ENCODE data around the gene SMKR1.

Gene SMKR1

DNA sequence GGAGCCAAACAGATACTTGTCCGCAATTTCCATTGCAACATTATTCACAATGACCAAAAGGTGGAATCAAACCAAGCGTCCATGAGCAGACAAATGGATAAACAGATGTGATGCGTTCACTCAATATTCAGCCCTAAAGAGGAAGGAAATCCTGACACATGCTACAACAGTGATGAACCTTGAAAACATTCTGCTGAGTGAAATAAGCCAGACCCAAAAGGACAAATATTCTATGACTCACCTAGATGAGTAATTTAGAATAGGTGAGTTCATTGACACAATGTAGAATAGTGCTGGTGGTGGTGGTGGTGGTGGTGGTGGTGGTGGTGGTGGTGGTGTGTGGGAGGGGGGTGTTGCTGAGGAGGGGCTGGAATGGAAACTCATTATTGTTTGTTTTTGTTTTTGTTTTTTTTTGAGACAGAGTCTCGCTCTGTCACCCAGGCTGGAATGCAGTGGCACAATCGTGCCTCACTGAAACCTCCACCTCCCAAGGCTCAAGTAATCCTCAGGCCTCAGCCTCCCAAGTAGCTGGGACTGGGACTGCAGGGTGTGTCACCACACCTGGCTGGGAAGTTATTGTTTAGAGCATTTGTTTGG is 28.6 kb downstream of the SMKR1 start:
- DNase-seq, result peak; percentile 72

DNA sequence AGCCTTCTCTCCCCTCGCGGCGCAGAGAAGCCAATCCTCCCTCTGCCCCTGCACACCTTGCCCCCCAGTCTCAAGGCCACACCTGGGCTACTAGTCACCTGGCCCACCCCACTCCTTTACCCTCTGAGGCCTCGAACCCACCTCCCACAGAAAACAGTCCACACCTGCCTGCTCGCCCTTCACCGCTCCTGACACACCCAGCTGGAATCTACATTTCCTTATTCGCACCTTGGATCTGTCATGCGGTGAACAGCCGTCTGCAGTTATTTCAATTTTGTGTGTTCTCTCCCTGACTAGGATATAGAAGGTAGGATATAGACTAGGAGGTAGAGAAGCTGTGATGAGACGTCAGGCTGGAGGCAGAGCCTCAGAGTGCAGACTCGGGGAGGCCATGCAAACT is 29.4 kb downstream of the SMKR1 start:
- DNase-seq, result no peak

DNA sequence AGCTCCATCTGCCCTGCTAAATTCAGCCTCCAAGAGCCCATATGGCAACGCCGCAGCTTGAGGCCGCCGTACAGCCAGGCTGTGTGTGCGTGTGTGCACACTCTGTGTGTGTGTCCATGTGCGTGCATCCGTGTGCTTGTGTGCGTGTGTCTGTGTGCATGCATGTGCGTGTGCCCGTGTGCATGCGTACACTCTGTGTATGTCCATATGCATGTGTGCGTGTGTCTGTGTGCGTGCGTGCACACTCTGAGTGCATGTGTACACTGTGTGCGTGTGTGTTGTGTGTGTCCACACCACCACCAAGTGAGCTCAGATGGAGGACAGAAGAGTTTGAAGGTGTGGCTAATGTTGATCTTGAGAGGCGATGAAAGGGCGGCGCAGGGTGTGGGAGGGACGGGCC is 30.0 kb downstream of the SMKR1 start:
- DNase-seq, result no peak

GRCh38 chr7:129534558-129535274 is 32.4 kb downstream of the SMKR1 start:
- peak; percentile 51 for DNase-seq

- no peak for DNase-seq
These were observed 33.6 kb downstream of the SMKR1 start for GRCh38 chr7:129535896-129536295.

DNA sequence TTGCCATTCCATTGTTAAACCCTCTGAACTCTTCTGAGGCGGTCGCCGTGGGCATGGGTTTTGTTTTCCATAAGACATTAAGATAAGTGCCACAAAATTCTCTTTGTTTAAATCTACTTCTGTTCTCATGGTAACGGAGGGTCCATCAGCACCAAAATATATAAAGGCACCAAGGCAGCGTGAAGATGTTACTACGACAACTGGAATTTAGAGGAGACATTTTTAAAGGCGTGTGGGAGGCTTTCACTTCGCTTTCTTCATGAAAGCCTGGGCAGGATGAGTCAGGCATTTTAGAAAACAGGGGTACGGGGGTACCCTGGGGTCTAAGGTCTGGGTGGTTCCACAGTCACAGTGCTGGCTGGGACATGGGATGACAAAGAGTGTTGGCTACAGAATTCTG is 34.0 kb downstream of the SMKR1 start:
- DNase-seq, result no peak

DNA sequence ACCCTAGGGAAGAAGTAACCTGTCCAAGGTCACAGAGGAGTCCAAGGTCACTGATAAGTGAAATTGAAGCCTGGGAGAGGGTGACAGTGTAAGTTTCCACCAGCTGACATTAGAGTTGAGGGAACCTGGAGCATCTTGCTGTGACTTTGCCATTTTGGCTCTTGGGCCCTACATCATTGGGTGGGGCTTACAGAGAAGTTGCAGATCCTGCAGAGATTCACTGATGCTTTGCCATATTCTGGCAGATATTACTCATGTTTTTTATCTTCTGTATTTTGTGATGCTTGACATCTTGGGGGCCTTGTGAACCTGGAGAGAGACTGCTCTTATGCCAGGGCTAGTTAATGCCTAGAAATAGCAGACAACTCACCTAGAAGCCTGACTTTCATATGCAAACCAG is 36.5 kb downstream of the SMKR1 start:
- no peak for DNase-seq

GRCh38 chr7:129540340-129540739 is 38.0 kb downstream of the SMKR1 start:
- no peak for DNase-seq

DNA sequence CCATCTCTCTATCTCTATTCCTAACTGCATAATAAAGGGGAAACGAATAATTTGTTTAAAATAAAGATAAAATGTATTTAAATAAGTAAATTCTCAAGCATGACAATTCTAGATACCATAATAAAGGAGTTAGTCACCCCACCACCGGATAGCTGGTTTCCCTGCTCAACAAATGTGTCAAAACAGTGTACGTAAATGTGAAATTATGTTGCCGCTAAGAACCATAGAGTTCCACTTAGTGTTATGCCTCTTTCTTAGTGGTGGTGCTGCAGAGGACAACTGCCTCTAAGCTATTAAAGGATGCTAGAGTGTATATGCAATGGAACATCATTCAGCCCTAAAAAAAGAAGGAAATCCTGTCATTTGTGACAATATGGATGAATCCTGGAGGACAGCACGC is 42.4 kb downstream of the SMKR1 start:
- DNase-seq, result no peak

GRCh38 chr7:129550693-129551360 is 48.5 kb downstream of the SMKR1 start:
- no peak for DNase-seq

DNA sequence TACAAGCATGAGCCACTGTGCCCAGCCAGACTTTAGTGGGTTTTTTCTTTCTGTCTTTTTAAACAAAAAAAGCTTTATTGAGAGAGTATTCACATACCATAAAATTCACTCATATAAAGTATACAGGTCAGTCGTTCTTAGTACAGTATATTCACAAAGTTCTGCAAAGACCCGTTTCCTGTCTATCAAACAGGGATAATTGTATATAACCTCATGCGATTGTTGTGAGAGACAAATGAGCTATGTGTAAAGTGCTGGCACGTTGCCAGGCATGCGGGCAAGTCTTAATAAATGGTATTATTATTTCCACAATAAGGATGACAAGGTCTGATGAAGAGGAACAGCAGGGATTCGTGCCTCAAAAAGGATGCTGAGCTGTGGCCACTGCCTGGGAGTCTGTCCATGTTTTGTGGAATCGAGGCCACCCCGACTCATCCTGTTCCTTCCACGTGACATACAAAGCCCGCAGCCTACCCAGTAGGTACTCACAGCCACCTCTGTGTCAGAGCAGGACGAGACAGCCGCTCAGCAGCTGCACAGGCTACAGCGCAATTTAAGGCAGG is 51.6 kb downstream of the SMKR1 start:
- DNase-seq, result no peak

DNA sequence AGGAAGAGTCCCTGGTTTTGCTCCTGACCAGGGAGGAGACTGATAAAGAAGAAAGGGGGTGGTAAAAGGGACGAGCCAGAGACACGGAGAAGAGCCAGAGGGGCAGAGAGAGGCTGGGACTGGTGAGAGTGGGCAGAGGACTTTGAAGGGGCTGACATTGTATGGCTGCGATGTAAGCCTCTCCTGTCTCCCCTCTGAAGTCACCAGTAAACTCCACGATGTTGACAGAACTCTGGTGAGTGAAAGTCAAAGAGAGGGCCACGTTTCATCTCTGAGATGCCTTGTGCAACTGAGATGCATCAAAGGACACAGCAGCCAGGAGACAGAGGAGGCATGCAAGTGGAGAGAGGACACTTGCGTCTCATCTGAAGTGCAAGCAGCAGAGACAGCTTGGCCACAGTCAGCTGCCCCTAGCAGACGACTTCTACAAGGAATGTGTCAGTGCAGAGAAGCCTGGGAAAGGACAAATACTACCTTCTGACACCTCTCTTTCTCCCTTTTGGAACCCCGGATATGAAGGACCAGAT is 54.3 kb downstream of the SMKR1 start:
- peak; percentile 5 for DNase-seq

- no peak for DNase-seq
These were observed 55.6 kb downstream of the SMKR1 start for GRCh38 chr7:129557686-129558481.

- no peak for DNase-seq
These were observed 57.2 kb downstream of the SMKR1 start for GRCh38 chr7:129559564-129559963.

- no peak for DNase-seq
These were observed 58.5 kb downstream of the SMKR1 start for GRCh38 chr7:129560831-129561230.

DNA sequence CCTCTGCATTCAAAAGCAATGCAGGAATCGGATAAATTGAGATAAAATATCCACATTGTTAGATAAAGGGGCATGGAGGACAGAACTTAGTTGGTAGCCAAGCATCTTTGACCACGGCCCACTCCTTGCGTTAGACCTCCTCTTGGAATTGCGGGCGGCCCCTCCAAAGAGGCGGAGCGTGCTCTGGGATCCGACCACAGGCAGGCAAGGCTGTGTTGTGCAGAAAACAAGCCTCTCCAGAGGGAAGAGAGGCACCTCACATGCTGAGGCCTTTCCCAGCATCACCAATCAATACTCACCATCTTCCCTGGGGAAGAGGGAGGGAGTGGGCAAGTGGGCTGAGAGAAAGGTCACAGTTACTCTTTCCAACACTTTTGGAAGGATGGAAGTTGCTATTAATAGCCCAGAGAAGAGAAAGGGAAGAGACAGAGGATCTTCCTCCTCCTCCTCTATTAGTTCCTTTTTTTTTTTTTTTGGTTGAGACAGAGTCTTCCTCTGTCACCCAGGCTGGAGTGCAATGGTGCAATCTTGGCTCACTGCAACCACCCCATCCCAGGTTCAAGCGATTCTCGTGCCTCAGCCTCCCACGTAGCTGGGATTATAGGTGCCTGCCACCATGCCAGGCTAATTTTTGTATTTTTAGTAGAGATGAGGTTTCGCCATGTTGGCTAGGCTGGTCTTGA is 59.5 kb downstream of the SMKR1 start:
- peak; percentile 46 for DNase-seq
